HG03432 (cell line): Measurements from ENCODE around the gene EVC2.

Experiments used
- ATAC-seq: cut with Tn5 transposase; IDR thresholded peaks from one replicate; pipeline ENCODE4 v1.9.1; 2021; ENCODE audit warnings: mild to moderate bottlenecking, moderate library complexity; ENCODE audit not compliant: unreplicated experiment

EVC2 gene

DNA sequence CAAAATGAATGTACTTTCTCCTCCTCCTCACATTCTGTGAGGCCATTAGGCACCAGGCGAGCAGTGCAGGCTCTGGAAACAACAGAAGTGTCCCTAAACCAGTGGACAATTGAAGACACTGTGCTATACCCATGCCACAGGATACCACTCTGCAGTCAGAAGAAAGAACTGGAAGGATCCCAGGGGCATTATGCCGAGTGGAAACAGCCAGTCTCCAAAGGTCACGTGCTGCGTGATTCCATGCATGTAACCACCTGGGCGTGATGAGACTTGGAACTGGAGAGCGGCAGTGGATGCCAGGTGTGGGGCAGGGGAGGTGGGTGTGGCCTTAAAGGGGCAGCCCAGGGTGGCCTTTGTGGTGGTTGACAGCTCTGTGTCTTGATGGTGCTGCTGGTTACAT lies 139.4 kb downstream of the EVC2 start:
- ATAC-seq: no peak

DNA sequence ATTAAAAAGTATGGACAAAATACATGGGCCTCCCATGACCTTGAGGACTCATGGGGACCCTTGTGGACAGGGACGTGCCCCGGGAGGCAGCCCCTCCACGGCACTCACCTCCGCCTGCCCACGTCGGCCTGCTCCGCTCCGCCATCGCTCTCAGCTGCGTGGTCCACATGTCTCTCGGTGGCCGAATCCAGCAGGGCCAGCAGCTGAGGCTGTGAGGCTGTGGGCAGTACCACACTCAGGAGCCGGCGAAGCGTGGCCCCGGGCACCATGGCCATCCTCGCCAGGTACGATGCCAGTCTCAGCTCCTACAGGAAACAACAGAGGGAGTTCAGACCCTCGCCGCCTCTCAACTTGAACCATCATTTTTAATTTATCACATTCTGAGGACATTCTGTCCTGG lies 140.0 kb downstream of the EVC2 start:
- ATAC-seq: no peak

DNA sequence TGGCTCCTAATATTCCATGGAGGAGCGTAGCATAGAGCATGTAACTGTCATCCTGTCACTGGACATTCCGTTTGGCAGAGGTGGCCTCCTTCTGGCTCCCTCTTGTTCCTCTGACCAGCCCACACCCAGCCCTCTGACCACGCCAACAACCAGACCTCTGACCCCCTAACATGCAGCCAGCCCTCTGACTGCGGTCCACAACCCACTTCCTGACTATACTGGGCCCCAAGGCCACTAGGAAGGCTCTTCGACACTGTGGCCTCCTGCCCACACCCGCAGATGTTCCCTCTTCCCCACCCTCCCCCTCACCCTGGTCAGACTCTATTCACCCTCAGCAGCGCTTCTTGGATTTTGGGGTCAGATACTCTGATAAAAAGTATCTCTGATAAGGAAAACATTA lies 141.4 kb downstream of the EVC2 start:
- no peak for ATAC-seq

DNA sequence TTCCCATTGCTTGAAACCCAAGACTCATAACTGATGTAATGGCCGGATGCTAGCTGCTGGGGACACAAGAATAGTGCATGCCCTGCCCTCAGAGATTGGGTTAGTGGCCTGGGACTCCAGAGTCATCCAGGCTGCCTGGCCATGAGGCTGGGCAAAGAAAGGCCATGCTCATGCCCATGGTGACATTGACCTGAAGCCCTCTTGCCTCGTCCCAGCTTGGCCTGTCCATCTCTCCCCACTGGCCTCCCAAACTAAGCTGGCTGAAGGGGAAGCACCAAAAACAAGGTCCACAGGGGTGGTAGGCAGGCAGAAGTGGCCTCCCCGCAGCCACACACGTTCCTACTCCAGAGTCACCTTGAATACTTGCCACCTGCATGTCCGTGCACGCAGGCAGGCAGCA lies 141.8 kb downstream of the EVC2 start:
- ATAC-seq: no peak

DNA sequence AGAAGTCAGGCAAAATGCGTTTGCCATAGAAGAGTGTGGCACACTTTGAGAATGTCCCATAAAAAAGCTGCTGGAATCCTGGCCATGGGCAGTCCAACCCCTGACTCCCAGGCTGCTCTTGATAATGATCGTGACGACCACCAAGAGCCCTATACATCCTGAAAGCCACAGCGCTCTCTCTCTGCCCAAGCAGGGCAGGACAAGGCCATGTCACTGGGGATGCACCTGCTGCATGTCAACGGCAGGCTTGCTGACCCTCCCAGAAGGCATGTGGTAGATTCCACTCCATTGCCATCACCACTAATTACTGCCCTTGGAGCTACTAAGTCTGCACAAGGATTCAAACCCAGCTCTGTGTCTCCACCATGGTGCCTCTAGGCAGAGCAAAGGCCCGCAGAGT lies 144.5 kb downstream of the EVC2 start:
- no peak for ATAC-seq

DNA sequence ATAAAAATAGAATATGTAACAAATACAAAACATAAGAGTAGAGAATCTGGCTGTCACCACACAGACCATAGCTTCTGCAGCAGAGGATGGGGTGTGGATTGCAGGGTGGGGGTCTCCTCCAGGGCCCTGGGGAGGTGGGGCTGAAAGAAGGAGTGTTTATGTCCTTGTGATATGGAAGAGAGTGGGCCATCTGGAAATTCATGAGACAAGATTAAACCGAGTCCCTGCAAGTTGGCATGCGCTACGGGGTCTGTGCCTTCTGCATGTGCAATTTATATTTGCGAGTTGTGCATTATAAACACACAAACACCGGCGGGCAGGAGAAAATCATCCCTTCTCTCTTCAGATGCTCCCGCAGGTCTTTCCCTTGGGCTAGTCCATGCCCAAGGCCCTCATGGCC lies 145.9 kb downstream of the EVC2 start:
- ATAC-seq: no peak

DNA sequence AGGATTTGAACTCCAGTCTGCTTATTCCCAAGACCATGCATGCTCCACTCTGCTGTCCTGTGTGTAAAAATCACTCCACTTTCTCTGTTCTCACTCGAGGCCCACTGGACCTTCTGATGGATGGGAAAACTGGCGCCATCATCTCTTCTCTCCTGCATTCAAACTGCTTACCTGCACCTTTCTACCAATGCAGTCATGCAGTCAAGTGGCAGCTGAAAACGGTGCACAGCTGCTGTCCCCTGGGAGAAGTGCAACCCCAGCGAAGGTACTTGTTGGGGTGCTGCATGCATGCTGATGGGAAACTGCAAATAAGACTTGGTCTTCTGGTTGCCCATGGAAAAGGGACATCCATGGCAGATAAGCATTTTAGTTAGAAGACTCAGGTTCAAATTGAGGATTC lies 147.1 kb downstream of the EVC2 start:
- no peak for ATAC-seq

DNA sequence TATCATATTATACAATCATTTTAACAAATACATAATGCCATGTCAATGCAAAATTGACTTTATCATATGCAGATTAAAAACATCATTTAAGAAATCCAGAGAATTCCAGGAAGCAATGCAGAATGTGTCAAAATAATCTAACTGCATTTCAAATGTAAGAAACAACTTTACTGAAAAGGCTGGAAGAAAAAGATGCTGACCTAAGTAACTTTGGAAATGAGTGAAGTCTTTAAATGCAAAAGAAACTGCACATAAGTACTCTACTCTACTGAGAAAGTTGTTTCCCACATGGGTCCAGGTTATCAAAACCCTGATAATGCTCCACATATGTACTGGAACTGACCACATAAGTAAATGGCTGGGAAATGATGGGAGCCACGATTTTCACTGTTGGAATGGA lies 149.9 kb downstream of the EVC2 start:
- no peak for ATAC-seq

DNA sequence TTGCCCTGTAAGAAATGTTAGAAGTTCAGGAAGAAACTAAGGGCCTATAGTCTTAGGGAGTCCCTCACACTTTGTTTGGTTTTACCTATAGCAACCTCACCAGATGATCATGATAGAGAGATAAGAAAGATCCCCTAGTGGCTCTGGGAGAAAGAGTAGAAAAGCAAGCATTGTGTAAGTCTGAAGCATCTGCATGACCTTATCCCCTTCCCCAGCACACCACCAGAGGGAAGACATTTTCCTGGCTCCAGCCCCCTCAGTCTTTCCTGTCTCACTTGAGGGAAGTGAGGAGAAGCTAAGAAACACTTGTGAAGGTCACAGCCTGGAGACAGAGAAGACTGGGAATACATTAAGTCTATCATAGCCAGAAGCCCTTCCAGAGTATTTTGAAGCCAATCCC lies 154.0 kb downstream of the EVC2 start:
- no peak for ATAC-seq

DNA sequence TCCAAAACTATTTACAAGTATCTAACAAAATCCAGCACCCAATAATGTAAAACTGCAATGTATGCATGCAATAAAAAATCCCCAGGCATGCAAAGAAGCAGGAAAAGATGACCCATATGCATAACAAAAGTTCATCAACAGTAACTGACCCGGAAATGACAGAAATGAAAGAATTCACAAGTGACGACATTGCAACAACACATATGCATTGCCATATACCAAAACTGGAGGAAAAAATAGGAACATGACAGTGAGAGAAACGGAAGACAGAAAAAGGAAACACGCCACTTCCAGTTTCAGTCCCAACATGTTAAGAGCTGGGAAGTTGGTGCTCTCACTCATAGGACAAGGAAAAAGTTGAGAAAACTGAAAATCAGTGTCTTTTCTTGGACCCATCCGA lies 154.6 kb downstream of the EVC2 start:
- no peak for ATAC-seq

DNA sequence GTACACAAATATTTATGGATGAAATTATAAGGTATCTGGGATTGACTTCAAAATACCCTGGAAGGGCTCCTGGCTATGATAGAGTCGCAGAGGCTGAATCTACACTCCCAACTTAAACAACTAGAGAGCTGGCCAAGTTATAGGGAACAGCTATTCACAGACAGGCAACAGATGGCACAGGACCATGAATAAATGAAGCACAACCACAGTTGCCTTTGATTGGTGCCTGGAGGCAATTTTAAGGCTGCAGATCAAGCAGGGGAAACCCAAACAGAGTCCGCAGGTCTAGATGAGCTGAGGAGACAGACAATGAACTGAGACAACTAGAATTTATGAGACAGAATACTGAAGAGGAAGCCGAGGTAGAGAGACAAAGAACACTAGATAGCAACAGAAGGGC lies 155.9 kb downstream of the EVC2 start:
- no peak for ATAC-seq

DNA sequence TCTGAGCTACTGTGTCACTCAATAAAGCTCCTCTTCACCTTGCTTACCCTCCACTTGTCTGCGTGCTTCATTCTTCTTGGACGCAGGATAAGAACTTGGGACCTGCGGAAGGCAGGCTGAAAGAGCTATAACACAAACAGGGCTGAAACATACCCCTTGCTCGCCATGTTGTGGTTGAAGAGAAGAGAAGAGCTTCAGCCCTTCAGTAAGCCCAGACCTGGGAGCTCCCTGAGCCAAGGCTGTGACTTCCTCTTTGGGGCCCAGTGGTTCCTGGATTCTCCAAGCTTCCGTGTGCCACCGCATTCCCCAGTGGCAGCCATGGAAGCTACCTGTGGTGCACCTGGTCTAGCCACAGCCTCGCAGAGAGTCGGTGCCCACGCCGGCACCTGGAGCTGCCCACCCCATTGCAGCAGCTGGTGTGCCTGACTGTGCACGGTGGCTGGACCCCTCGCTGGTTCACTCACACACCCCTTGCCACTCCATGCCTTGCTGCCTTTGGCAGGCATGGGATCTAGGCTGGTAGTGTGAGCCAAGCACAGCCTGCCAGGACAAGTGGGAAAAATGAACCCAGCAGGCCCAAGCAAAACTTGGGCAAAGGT lies 160.6 kb downstream of the EVC2 start:
- no peak for ATAC-seq

DNA sequence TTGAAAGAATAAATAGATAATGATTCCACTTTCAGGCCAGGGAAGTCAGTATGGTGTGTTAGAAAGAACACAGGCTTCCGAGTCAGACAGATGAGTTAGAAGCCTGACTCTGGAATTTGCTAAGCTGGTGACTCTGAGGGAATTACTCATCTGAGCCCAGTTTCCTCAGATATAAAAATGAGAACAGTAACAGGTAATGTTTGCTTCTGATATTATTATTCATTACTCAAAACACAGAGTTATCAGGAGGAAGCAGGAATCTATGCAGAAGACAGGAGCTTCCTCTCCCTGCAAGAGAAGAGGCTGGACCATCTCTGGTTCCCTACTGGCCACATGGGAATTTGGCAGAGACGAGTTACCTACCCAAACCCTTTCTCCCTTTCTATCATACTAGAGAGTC lies 163.1 kb downstream of the EVC2 start:
- ATAC-seq: no peak

DNA sequence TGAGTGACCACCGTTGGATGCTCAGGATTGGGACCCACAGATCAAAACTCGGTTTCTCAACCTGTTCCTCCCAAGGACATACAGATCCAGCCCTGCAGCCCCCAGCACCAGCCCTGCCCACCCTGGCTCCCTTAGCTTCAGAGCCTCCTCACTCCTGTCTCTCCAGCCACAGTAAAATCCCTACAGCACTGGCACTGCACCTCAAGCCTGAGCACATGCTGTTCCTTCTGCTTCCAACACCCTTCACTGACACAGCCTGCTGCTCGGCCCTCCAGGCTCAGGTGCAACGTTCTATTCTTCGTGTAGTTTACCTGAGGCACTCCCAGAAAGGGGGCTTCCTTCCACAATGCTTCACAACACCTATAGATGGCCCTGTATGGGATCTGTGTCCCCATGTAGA lies 163.6 kb downstream of the EVC2 start:
- ATAC-seq: no peak

DNA sequence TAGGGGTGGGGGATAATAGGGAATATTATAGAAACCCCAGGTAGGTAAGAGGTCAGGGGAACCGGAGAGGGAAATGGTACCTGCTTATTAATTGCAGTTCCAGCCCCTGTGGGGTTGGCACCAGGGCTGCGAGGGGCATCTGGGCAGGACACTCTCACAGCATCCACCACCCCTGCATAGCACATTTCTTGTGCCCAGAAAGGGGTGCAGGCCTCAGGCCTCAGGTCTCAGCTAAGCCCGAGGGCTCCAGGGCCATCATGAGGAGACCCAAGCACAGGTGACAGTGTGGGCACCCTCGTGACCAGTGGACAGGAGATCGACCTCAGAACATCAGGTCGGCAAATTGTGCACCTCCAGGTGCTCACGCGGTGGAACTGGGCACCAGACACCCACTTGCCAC lies 164.7 kb downstream of the EVC2 start:
- ATAC-seq: no peak

DNA sequence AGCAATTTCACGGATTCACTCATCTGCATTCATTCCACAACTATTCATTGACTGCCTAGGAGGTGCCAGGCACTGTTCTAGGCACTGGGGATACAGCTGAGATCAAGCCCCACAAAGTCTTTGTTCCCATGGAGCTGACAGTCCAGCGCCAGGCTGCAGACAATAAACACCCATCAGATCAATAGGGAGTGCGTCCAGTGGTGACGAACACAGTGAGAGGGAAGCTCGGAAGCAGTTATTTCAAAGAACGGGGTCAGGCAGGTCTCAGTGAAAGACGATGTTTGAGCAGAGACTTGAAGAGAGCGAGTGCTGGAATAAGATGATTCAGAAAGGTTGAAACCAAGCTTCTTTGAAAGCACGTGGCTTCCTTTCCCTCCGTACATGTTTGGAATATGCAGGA lies 167.2 kb downstream of the EVC2 start:
- ATAC-seq: no peak

DNA sequence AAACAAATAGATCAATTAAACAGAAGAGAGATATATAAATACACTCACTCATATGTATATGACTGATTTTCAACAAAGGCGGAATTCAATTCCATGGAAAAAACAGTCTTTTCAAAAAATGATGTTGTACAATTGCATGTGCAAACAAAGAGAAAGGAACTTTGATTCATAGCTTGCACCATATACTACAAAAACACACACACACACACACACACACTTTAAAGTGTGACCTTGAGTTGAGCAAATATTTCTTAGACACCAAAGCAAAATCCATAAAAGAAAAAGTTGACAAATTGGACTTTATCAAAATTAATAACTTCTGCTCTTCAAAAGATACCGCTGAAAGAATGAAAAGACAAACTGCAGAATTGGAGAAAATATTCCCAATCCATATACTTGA lies 168.8 kb downstream of the EVC2 start:
- ATAC-seq: no peak

DNA sequence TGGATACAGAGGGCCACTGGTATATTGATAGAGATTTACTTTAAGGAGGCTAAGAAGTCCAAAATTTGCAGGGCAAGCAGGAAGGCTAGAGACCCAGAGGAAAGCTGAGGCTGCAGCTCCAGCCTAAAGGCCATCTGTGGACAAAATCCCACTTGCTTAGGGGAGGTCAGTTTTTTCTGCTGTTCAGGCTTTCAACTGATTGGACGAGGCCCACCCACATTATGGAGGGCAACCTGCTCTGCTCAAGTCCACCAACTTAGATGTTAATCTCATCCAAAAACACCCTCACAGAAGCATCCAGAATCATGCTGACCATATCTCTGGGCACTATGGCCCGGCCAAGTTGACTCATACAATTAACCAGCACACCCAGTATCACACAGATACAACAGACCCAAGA lies 176.3 kb downstream of the EVC2 start:
- ATAC-seq: no peak

DNA sequence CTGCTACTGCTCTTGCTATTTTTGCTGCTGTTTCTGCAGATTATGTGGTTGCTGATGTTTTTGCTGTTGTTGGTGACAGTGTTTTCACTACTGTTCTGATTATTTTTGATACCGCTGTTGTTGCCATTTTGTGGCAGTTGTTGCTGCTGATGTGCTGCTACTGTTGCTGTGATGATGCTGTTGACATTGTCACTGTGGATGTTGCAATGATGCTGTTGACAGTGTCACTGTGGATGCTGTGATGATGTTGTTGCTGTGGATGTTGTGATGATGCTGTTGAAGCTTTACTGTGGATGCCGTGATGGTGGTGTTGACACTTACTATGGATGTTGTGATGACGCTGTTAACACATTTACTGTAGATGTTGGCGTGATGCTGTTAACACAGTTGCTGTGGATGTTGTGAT lies 180.3 kb downstream of the EVC2 start:
- no peak for ATAC-seq

DNA sequence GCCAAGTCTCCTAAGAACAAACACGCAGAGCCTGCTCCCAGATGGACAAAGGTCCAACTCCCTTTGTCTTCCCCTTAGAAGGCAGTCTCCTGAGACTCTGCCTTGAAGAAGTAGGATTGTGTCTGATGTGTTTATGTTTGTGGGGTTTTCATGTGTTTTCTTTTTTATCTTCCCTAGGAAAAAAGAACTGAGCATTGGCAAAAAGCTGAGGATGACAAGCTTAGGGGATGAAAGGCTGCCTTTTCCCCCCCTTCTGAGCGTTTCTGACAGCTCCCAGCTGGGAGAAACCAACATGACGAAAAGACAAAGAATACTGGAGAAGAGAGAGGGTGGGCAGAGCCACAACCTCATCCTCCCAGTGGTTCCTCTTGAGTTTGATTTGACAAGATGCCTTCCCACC lies 181.1 kb downstream of the EVC2 start:
- no peak for ATAC-seq

DNA sequence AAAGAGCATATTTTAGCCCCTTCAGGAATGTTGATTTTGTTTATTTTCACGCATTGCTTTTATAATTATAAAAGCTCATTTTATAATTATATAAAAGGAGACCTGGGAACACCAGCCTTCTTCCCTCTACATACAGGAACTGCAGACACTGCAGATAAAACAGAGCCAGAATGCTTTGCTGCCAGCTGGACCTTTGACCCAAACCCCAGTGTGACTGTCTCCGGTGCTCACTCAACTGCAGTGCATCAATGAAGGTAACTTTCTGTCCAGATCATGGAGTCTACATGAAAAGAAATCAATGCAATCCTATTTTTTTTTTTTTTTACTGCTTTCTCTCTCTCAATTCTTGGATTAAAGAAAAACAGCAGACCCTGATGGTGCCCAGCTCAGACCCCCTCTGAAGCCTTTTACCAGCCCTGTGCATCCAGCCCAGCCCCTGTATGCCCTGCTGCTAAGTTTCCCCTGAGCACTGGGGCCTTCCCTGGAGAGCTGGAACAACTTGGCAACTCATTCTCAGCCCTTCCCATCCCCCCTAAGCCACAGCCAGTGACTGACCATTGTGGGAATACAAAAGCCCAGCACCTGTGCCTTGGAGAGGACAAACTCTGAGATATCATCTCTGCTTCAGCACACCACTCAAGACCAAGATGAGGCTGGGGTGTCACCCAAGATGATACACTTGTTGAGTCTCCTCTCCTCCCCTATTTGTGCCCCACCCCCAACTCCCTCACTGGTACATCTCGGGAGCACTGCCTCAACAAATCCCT lies 182.1 kb downstream of the EVC2 start:
- ATAC-seq: no peak

DNA sequence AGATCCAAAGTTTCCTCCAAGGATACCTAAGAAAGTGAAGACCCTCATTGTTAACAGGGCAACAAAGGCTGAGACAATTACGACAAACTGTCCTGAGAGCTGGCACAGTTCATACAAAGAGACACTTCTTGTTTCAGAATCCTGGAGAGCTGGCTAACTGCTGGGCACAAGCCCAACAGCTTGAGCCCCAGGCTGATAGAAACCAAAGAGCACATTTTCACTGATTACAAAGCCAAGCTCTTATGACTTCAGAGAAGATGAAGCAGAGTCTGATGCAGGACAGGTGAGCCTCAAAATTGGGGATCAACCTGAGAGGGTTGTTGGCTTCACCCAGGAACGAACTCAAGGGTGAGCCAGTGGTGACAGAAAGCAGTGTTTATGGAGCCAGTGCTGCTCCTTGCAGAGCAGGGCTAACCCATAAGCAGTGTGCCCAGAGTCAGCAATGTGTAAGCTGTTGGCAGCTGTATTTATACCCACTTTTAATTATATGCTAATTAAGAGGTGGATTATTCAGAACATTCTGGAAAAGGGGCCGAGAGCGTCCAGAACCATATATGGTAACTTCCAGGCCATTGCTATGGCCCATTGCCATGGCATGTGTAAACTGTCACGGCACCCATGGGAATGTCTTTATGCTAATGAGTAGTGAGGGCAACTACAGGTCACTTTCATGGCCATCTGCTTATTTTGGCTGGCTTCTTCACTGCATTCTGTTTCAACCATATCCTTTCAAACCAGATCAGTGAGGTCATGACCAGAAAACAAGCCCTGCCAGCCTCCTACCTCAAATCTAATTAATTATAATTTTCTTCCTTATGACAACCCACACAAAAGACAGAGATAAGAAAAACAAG lies 183.7 kb downstream of the EVC2 start:
- ATAC-seq: no peak
